ENCODE data around the gene ATP11C. TPM values are rescaled to one million over a fixed set of nuclear protein-coding genes. Genes with fewer than 3 reads are reported as not detected.

The ATP11C gene
- total RNA-seq, 1 experiment from 2014 or later = 19.4 TPM

DNA sequence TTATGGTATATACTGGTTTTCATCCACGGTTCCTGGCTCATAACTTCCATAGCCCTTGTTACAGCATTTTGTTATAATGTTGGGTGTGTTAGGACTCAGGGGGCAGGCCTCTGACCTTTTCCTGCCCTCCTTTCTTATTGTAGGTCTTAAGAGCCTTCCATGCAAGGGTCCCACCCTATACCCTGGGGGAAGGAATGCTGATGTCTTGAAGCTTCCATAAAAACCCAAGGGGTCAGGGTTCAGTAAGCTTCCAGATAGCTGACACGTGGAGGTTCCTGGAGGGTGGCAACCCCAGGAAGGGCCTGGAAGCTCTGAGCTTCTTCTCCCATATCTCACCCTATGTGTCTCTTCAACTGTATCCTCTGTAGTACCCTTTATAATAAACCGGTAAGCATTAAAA, 29.6 kb downstream of the ATP11C start:
- intact Hi-C loops (cut with micrococcal nuclease) = no loop called here
- H2AFZ ChIP-seq (ENCODE audit: low read depth, low read length, poor library complexity, severe bottlenecking) = no peak overlapping the region
- CTCF ChIA-PET = no interaction called here
- H3K36me3 ChIP-seq (ENCODE audit: control insufficient read depth in 1 of 2, insufficient read depth in 2 of 2, low read length in 2 of 2) = no peaks in the 10 kb centered on the region
- H3K79me2 ChIP-seq (ENCODE audit: insufficient read depth, low read length) = no peaks in the 10 kb centered on the region
- no peak overlapping the region for H3K27ac ChIP-seq (ENCODE audit: low read depth, low read length)
- no peaks in the 10 kb centered on the region for H4K20me1 ChIP-seq (ENCODE audit: insufficient read depth)
- no peak for DNase-seq (ENCODE audit: low read depth, low spot score)
- RAD21 ChIA-PET (ENCODE audit: low non-redundant PET in 1 of 2, low total read pairs in 2 of 2, uncharacterized antibody in 2 of 2, unreplicated experiment in 2 of 2) = no interaction called here
- no TSS peak for BruUV-seq (replicated peaks)
- H3K4me3 ChIP-seq (replicated peaks in 1 of 2; ENCODE audit: low read depth in 1 of 2, low read length in 2 of 2) = no peak overlapping the region
- H3K4me2 ChIP-seq (ENCODE audit: low read length) = no peak overlapping the region
- no peaks in the 10 kb centered on the region for H3K27me3 ChIP-seq (ENCODE audit: insufficient read depth, low read length)
- TF ChIP-seq, protein P1, sequence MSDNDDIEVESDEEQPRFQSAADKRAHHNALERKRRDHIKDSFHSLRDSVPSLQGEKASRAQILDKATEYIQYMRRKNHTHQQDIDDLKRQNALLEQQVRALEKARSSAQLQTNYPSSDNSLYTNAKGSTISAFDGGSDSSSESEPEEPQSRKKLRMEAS (IDR thresholded peaks at IDR 0.05) = no peak
- TF ChIP-seq POLR2A (IDR thresholded peaks at IDR 0.05; ENCODE audit: borderline replicate concordance, extremely low read depth, insufficient read depth, insufficient read length) = no peak
- TF ChIP-seq EZH2 (IDR thresholded peaks at IDR 0.05) = no peak
- TF ChIP-seq CBX3 (IDR thresholded peaks at IDR 0.05; ENCODE audit: low read depth) = no peak
- TF ChIP-seq ZNF274 (IDR thresholded peaks at IDR 0.05; ENCODE audit: low read depth, low read length) = no peak
- TF ChIP-seq JUND (IDR thresholded peaks at IDR 0.05) = no peak
- no peak for TF ChIP-seq EGR1 (IDR thresholded peaks at IDR 0.05; ENCODE audit: low read depth)
- TF ChIP-seq ELF1 (IDR thresholded peaks at IDR 0.05; ENCODE audit: borderline replicate concordance, low read depth) = no peak
- TF ChIP-seq ZFX (IDR thresholded peaks at IDR 0.05) = no peak
- TF ChIP-seq SP1 (IDR thresholded peaks at IDR 0.05; ENCODE audit: low read depth) = no peak
- TF ChIP-seq YY1 (IDR thresholded peaks at IDR 0.05; ENCODE audit: extremely low read depth, insufficient replicate concordance, low read depth, low read length) = no peak
- no peak overlapping the region for H3K9ac ChIP-seq (ENCODE audit: low read length)
- POLR2A ChIA-PET = no interaction called here
- no peaks in the 10 kb centered on the region for H3K9me3 ChIP-seq (ENCODE audit: control insufficient read depth in 1 of 2, insufficient read depth in 1 of 2, low read depth in 1 of 2, low read length in 2 of 2)
- ATAC-seq = no peak
- H3K4me1 ChIP-seq (ENCODE audit: control insufficient read depth in 1 of 2, insufficient read depth in 2 of 2, low read length in 2 of 2) = no peaks in the 10 kb centered on the region
- no peaks in the 10 kb centered on the region for H3K9me2 ChIP-seq (ENCODE audit: insufficient read depth)

DNA sequence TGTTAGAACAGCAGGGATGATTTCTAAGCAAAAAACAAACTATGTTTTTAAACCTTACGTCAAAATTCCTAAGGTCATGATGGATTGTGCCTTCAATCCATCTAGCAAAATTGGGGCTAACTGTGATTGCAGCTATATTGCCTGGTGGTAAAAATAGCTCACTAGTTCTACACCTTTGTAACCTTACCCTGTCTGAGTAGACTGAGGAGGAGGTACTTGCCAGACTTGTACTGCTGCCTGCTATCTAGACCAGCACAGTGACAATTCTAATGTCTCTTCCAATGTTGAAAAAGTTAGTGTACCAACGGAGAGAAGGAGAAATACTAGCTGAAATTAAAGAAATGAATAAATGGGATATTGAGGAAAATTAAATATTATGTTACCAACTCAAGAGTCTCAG, 30.3 kb downstream of the ATP11C start:
- BruUV-seq (replicated peaks) = no TSS peak
- no peaks in the 10 kb centered on the region for H4K20me1 ChIP-seq (ENCODE audit: insufficient read depth)
- DNase-seq (ENCODE audit: low read depth, low spot score) (no peak), ATAC-seq (no peak)
- H3K36me3 ChIP-seq (ENCODE audit: control insufficient read depth in 1 of 2, insufficient read depth in 2 of 2, low read length in 2 of 2) = no peaks in the 10 kb centered on the region
- H2AFZ ChIP-seq (ENCODE audit: low read depth, low read length, poor library complexity, severe bottlenecking) = no peak overlapping the region
- ChIA-PET CTCF (no interaction called here), POLR2A (no interaction called here), RAD21 (ENCODE audit: low non-redundant PET in 1 of 2, low total read pairs in 2 of 2, uncharacterized antibody in 2 of 2, unreplicated experiment in 2 of 2) (no interaction called here)
- no peaks in the 10 kb centered on the region for H3K4me1 ChIP-seq (ENCODE audit: control insufficient read depth in 1 of 2, insufficient read depth in 2 of 2, low read length in 2 of 2)
- H3K4me3 ChIP-seq (replicated peaks in 1 of 2; ENCODE audit: low read depth in 1 of 2, low read length in 2 of 2) = no peak overlapping the region
- no peaks in the 10 kb centered on the region for H3K79me2 ChIP-seq (ENCODE audit: insufficient read depth, low read length)
- H3K9me3 ChIP-seq (ENCODE audit: control insufficient read depth in 1 of 2, insufficient read depth in 1 of 2, low read depth in 1 of 2, low read length in 2 of 2) = no peaks in the 10 kb centered on the region
- H3K4me2 ChIP-seq (ENCODE audit: low read length) = no peak overlapping the region
- no peaks in the 10 kb centered on the region for H3K27me3 ChIP-seq (ENCODE audit: insufficient read depth, low read length)
- no peak for TF ChIP-seq ZNF274 (IDR thresholded peaks at IDR 0.05; ENCODE audit: low read depth, low read length)
- no peak for TF ChIP-seq CTCF (IDR thresholded peaks at IDR 0.05 in 2 of 3, conservative IDR thresholded peaks at IDR 0.05 in 1 of 3; ENCODE audit: borderline replicate concordance in 1 of 3, insufficient read depth in 1 of 3, low read depth in 2 of 3, low read length in 2 of 3)
- TF ChIP-seq, protein P2, sequence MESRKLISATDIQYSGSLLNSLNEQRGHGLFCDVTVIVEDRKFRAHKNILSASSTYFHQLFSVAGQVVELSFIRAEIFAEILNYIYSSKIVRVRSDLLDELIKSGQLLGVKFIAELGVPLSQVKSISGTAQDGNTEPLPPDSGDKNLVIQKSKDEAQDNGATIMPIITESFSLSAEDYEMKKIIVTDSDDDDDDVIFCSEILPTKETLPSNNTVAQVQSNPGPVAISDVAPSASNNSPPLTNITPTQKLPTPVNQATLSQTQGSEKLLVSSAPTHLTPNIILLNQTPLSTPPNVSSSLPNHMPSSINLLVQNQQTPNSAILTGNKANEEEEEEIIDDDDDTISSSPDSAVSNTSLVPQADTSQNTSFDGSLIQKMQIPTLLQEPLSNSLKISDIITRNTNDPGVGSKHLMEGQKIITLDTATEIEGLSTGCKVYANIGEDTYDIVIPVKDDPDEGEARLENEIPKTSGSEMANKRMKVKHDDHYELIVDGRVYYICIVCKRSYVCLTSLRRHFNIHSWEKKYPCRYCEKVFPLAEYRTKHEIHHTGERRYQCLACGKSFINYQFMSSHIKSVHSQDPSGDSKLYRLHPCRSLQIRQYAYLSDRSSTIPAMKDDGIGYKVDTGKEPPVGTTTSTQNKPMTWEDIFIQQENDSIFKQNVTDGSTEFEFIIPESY (IDR thresholded peaks at IDR 0.05; ENCODE audit: extremely low read depth, insufficient replicate concordance, low read length) = no peak
- TF ChIP-seq EGR1 (IDR thresholded peaks at IDR 0.05; ENCODE audit: low read depth) = no peak
- no peak for TF ChIP-seq SIN3A (IDR thresholded peaks at IDR 0.05; ENCODE audit: low read depth)
- TF ChIP-seq ELF1 (IDR thresholded peaks at IDR 0.05; ENCODE audit: borderline replicate concordance, low read depth) = no peak
- TF ChIP-seq POLR2AphosphoS5 (IDR thresholded peaks at IDR 0.05; ENCODE audit: low read depth, low read length) = no peak
- no peak for TF ChIP-seq TCF7L2 (IDR thresholded peaks at IDR 0.05; ENCODE audit: borderline replicate concordance, extremely low read depth, insufficient read depth, insufficient read length)
- no peak overlapping the region for H3K27ac ChIP-seq (ENCODE audit: low read depth, low read length)
- intact Hi-C loops (cut with micrococcal nuclease) = no loop called here
- no peak overlapping the region for H3K9ac ChIP-seq (ENCODE audit: low read length)
- no peaks in the 10 kb centered on the region for H3K9me2 ChIP-seq (ENCODE audit: insufficient read depth)

Data from HCT116 (cell line).